Measurements from ENCODE around the gene DHRSX. TPM values are rescaled to one million over a fixed set of nuclear protein-coding genes. Genes with fewer than 3 reads are reported as not detected.
"Not testable (repeated sequence)": the region's sequence is repeated elsewhere in the genome, so short reads cannot be mapped to it uniquely, and the experiment has no call there.

DHRSX gene
- polyA plus RNA-seq, 2 donors: 2.5 to 5.9 TPM

- H3K4me1 ChIP-seq (ENCODE audit: control insufficient read depth in 2 of 2, insufficient read depth in 2 of 2, low read length in 1 of 2): no peaks in the 10 kb centered on the region
- H3K4me3 ChIP-seq (ENCODE audit: low read depth in 1 of 2, low read length in 2 of 2): no peak overlapping the region
- 91 to 95% methylated on average over 2 of the region's 2 CpGs for WGBS, 2 donors
- H3K36me3 ChIP-seq (ENCODE audit: control insufficient read depth in 2 of 2, insufficient read depth in 2 of 2, low read length in 1 of 2): no peaks in the 10 kb centered on the region
- H3K27me3 ChIP-seq (ENCODE audit: control insufficient read depth in 1 of 2, insufficient read depth in 2 of 2, low read length in 2 of 2): no peaks in the 10 kb centered on the region
- H3K27ac ChIP-seq (ENCODE audit: low read depth in 2 of 2, low read length in 1 of 2): no peak overlapping the region
- peaks cover 0 to 3% of the 10 kb centered on the region in 2 donors for H3K9me3 ChIP-seq (ENCODE audit: control insufficient read depth in 2 of 2, insufficient read depth in 1 of 2, low read depth in 1 of 2, low read length in 1 of 2)
These were observed 76.5 kb downstream of the DHRSX start for GRCh38 chrX:2424317-2424716.

DNA sequence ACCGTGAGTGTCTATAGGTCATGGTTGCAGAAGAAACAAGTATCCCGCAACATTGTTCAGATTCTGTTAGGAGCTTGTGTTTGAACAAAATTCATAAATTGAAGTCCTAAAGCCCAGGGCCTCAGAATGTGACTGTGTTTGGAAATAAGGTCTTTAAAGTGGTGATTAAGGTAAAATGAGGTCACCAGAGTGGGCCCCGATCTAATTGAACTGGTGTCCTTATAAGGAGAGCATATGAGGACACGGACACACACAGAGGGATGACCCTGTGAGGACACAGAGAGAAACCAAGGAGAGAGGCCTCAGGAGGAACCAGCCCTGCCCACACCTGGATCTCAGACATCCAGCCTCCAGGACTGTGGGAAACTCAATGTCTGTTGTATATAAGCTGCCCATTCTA lies 76.9 kb downstream of the DHRSX start:
- no peaks in the 10 kb centered on the region for H3K4me1 ChIP-seq (ENCODE audit: control insufficient read depth in 2 of 2, insufficient read depth in 2 of 2, low read length in 1 of 2)
- 69 to 87% methylated on average over 4 of the region's 4 CpGs for WGBS, 2 donors
- H3K9me3 ChIP-seq (ENCODE audit: control insufficient read depth in 2 of 2, insufficient read depth in 1 of 2, low read depth in 1 of 2, low read length in 1 of 2): peaks cover 0 to 3% of the 10 kb centered on the region in 2 donors
- H3K27ac ChIP-seq (ENCODE audit: low read depth in 2 of 2, low read length in 1 of 2): no peak overlapping the region
- H3K36me3 ChIP-seq (ENCODE audit: control insufficient read depth in 2 of 2, insufficient read depth in 2 of 2, low read length in 1 of 2): no peaks in the 10 kb centered on the region
- H3K27me3 ChIP-seq (ENCODE audit: control insufficient read depth in 1 of 2, insufficient read depth in 2 of 2, low read length in 2 of 2): no peaks in the 10 kb centered on the region
- H3K4me3 ChIP-seq (ENCODE audit: low read depth in 1 of 2, low read length in 2 of 2): no peak overlapping the region

- WGBS, 2 donors: 84% methylated on average over 8 of the region's 8 CpGs
- no peaks in the 10 kb centered on the region for H3K36me3 ChIP-seq (ENCODE audit: control insufficient read depth in 2 of 2, insufficient read depth in 2 of 2, low read length in 1 of 2)
These were observed 77.5 kb downstream of the DHRSX start for GRCh38 chrX:2423282-2423681.

DNA sequence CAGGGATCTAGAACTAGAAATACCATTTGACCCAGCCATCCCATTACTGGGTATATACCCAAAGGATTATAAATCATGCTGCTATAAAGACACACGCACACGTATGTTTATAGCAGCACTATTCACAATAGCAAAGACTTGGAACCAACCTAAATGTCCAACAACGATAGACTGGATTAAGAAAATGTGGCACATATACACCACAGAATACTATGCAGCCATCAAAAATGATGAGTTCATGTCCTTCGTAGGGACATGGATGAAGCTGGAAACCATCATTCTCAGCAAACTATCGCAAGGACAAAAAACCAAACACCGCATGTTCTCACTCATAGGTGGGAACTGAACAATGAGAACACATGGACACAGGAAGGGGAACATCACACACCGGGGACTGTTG lies 81.4 kb downstream of the DHRSX start:
- H3K4me3 ChIP-seq (ENCODE audit: low read depth in 1 of 2, low read length in 2 of 2); H3K4me1 ChIP-seq (ENCODE audit: control insufficient read depth in 2 of 2, insufficient read depth in 2 of 2, low read length in 1 of 2); H3K9me3 ChIP-seq (ENCODE audit: control insufficient read depth in 2 of 2, insufficient read depth in 1 of 2, low read depth in 1 of 2, low read length in 1 of 2); H3K36me3 ChIP-seq (ENCODE audit: control insufficient read depth in 2 of 2, insufficient read depth in 2 of 2, low read length in 1 of 2); H3K27me3 ChIP-seq (ENCODE audit: control insufficient read depth in 1 of 2, insufficient read depth in 2 of 2, low read length in 2 of 2); H3K27ac ChIP-seq (ENCODE audit: low read depth in 2 of 2, low read length in 1 of 2): not testable (repeated sequence)
- 96 to 100% methylated on average over 2 to 3 of the region's 7 CpGs for WGBS, 2 donors

More at GRCh38 chrX:2423282-2423681, 77.5 kb downstream of the DHRSX start:
- Histone ChIP-seq H3K9me3 (ENCODE audit: control insufficient read depth in 2 of 2, insufficient read depth in 1 of 2, low read depth in 1 of 2, low read length in 1 of 2) (peaks cover 0 to 3% of the 10 kb centered on the region in 2 donors), H3K4me1 (ENCODE audit: control insufficient read depth in 2 of 2, insufficient read depth in 2 of 2, low read length in 1 of 2) (no peaks in the 10 kb centered on the region), H3K27ac (ENCODE audit: low read depth in 2 of 2, low read length in 1 of 2) (no peak overlapping the region), H3K27me3 (ENCODE audit: control insufficient read depth in 1 of 2, insufficient read depth in 2 of 2, low read length in 2 of 2) (no peaks in the 10 kb centered on the region), H3K4me3 (ENCODE audit: low read depth in 1 of 2, low read length in 2 of 2) (no peak overlapping the region)

GRCh38 chrX:2418000-2418399 lies 82.8 kb downstream of the DHRSX start:
- 91 to 93% methylated on average over 2 of the region's 2 CpGs for WGBS, 2 donors
- Histone ChIP-seq H3K4me3 (ENCODE audit: low read depth in 1 of 2, low read length in 2 of 2) (no peak overlapping the region), H3K9me3 (ENCODE audit: control insufficient read depth in 2 of 2, insufficient read depth in 1 of 2, low read depth in 1 of 2, low read length in 1 of 2) (no peaks in the 10 kb centered on the region)

GRCh38 chrX:2416851-2417604 lies 83.7 kb downstream of the DHRSX start:
- Histone ChIP-seq H3K4me1 (ENCODE audit: control insufficient read depth in 2 of 2, insufficient read depth in 2 of 2, low read length in 1 of 2) (no peaks in the 10 kb centered on the region), H3K4me3 (ENCODE audit: low read depth in 1 of 2, low read length in 2 of 2) (no peak overlapping the region), H3K36me3 (ENCODE audit: control insufficient read depth in 2 of 2, insufficient read depth in 2 of 2, low read length in 1 of 2) (no peaks in the 10 kb centered on the region), H3K27me3 (ENCODE audit: control insufficient read depth in 1 of 2, insufficient read depth in 2 of 2, low read length in 2 of 2) (no peaks in the 10 kb centered on the region), H3K9me3 (ENCODE audit: control insufficient read depth in 2 of 2, insufficient read depth in 1 of 2, low read depth in 1 of 2, low read length in 1 of 2) (no peaks in the 10 kb centered on the region), H3K27ac (ENCODE audit: low read depth in 2 of 2, low read length in 1 of 2) (no peak overlapping the region)
- WGBS, 2 donors: 100% methylated on average over 1 of the region's 1 CpG

More at GRCh38 chrX:2418000-2418399, 82.8 kb downstream of the DHRSX start:
- no peaks in the 10 kb centered on the region for H3K27me3 ChIP-seq (ENCODE audit: control insufficient read depth in 1 of 2, insufficient read depth in 2 of 2, low read length in 2 of 2)
- no peaks in the 10 kb centered on the region for H3K4me1 ChIP-seq (ENCODE audit: control insufficient read depth in 2 of 2, insufficient read depth in 2 of 2, low read length in 1 of 2)
- no peaks in the 10 kb centered on the region for H3K36me3 ChIP-seq (ENCODE audit: control insufficient read depth in 2 of 2, insufficient read depth in 2 of 2, low read length in 1 of 2)
- H3K27ac ChIP-seq (ENCODE audit: low read depth in 2 of 2, low read length in 1 of 2): no peak overlapping the region

DNA sequence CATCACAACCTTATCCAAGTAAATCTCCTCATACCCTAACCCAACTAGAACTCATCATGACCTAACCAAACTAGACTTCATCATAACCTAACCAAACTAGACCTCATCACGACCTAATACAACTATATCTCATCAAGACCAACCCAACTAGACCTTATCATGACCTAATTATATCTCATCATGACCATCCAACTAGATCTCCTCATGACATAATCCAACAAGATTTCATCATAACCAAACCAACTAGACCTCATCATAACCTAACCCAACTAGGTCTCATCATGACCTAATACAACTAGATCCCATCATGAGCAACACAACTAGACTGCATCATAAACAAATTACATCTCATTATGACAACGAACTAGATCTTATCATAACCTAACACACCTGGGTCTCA lies 86.4 kb downstream of the DHRSX start:
- H3K36me3 ChIP-seq (ENCODE audit: control insufficient read depth in 2 of 2, insufficient read depth in 2 of 2, low read length in 1 of 2): no peaks in the 10 kb centered on the region
- no peaks in the 10 kb centered on the region for H3K27me3 ChIP-seq (ENCODE audit: control insufficient read depth in 1 of 2, insufficient read depth in 2 of 2, low read length in 2 of 2)
- H3K27ac ChIP-seq (ENCODE audit: low read depth in 2 of 2, low read length in 1 of 2): no peak overlapping the region
- 89 to 95% methylated on average over 2 of the region's 2 CpGs for WGBS, 2 donors
- no peaks in the 10 kb centered on the region for H3K9me3 ChIP-seq (ENCODE audit: control insufficient read depth in 2 of 2, insufficient read depth in 1 of 2, low read depth in 1 of 2, low read length in 1 of 2)
- no peak overlapping the region for H3K4me3 ChIP-seq (ENCODE audit: low read depth in 1 of 2, low read length in 2 of 2)
- no peaks in the 10 kb centered on the region for H3K4me1 ChIP-seq (ENCODE audit: control insufficient read depth in 2 of 2, insufficient read depth in 2 of 2, low read length in 1 of 2)

DNA sequence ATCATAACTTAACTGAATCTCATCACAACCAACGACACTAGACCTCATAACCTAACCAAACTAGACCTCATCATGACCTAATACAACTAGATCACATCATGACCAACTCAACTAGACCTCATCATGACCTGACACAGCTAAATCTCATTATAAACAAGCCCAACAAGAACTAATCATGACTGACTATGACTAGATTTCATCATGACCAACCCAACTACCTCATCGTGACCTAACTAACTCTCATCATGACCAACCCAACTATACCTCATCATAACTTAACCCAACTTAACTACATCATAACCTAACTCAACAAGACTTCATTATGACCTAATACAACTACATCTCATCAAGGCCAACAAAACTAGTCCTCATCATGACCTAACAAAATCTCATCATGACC lies 86.8 kb downstream of the DHRSX start:
- Histone ChIP-seq H3K36me3 (ENCODE audit: control insufficient read depth in 2 of 2, insufficient read depth in 2 of 2, low read length in 1 of 2) (no peaks in the 10 kb centered on the region), H3K4me1 (ENCODE audit: control insufficient read depth in 2 of 2, insufficient read depth in 2 of 2, low read length in 1 of 2) (no peaks in the 10 kb centered on the region), H3K4me3 (ENCODE audit: low read depth in 1 of 2, low read length in 2 of 2) (no peak overlapping the region), H3K27me3 (ENCODE audit: control insufficient read depth in 1 of 2, insufficient read depth in 2 of 2, low read length in 2 of 2) (no peaks in the 10 kb centered on the region), H3K9me3 (ENCODE audit: control insufficient read depth in 2 of 2, insufficient read depth in 1 of 2, low read depth in 1 of 2, low read length in 1 of 2) (no peaks in the 10 kb centered on the region), H3K27ac (ENCODE audit: low read depth in 2 of 2, low read length in 1 of 2) (no peak overlapping the region)
- 89 to 94% methylated on average over 2 of the region's 2 CpGs for WGBS, 2 donors

GRCh38 chrX:2412131-2412530 lies 88.6 kb downstream of the DHRSX start:
- H3K9me3 ChIP-seq (ENCODE audit: control insufficient read depth in 2 of 2, insufficient read depth in 1 of 2, low read depth in 1 of 2, low read length in 1 of 2): peaks cover 0 to 2% of the 10 kb centered on the region in 2 donors
- no peak overlapping the region for H3K27ac ChIP-seq (ENCODE audit: low read depth in 2 of 2, low read length in 1 of 2)
- no peaks in the 10 kb centered on the region for H3K36me3 ChIP-seq (ENCODE audit: control insufficient read depth in 2 of 2, insufficient read depth in 2 of 2, low read length in 1 of 2)
- WGBS, 2 donors: 93 to 94% methylated on average over 9 of the region's 9 CpGs
- H3K4me3 ChIP-seq (ENCODE audit: low read depth in 1 of 2, low read length in 2 of 2): no peak overlapping the region
- H3K27me3 ChIP-seq (ENCODE audit: control insufficient read depth in 1 of 2, insufficient read depth in 2 of 2, low read length in 2 of 2): no peaks in the 10 kb centered on the region
- no peaks in the 10 kb centered on the region for H3K4me1 ChIP-seq (ENCODE audit: control insufficient read depth in 2 of 2, insufficient read depth in 2 of 2, low read length in 1 of 2)
